GM12875 (cell line): ENCODE measurements around the gene RAB22A.

Source experiments
- H3K4me3 ChIP-seq: one replicate; pipeline ENCODE4 v1.5.1; 2011; ENCODE audit warnings: low read depth, low read length, control low read depth
- TF ChIP-seq, protein P1 (sequence below): IDR thresholded peaks from 2 replicates; pipeline ENCODE4 v1.5.1; 2011; ENCODE audit warnings: low read depth, mild to moderate bottlenecking, control low read depth, inconsistent platforms, low read length, moderate library complexity, borderline replicate concordance; ENCODE audit not compliant: insufficient read depth

Gene RAB22A

DNA sequence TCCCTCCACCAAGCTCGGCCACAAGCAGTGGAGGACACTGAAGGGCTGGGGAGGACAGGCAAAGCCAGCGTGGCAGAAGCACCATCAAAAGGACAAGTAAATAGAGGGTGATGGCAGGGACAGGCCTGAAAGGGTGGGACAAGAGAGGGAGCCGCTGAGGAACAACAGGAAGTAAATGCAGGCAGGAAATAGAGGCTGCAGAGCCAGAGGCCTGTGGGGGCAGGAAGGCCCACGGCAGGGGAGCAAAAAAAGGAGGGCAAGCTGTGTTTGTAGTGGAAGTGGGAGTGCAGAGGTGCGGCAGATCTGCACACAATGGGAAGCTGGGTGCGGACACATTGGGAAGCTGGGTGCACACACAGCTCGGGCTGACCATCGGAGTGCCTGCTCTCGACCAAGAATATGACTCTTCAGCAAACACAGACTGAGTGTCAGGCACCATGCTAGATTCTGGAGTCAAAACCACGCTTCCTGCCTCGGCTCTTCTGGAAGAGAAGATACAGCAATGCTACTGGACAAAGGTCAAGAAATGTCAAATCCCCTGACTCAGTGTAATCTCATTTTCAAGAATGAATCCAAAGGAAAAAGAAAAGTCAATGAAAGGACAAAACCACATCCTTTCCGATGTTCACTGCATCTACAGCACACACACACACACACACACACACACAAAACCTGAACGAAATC, 40.4 kb upstream of the RAB22A start:
- H3K4me3 ChIP-seq, result no peak overlapping the region
- TF ChIP-seq, protein P1, sequence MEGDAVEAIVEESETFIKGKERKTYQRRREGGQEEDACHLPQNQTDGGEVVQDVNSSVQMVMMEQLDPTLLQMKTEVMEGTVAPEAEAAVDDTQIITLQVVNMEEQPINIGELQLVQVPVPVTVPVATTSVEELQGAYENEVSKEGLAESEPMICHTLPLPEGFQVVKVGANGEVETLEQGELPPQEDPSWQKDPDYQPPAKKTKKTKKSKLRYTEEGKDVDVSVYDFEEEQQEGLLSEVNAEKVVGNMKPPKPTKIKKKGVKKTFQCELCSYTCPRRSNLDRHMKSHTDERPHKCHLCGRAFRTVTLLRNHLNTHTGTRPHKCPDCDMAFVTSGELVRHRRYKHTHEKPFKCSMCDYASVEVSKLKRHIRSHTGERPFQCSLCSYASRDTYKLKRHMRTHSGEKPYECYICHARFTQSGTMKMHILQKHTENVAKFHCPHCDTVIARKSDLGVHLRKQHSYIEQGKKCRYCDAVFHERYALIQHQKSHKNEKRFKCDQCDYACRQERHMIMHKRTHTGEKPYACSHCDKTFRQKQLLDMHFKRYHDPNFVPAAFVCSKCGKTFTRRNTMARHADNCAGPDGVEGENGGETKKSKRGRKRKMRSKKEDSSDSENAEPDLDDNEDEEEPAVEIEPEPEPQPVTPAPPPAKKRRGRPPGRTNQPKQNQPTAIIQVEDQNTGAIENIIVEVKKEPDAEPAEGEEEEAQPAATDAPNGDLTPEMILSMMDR, result no peak

DNA sequence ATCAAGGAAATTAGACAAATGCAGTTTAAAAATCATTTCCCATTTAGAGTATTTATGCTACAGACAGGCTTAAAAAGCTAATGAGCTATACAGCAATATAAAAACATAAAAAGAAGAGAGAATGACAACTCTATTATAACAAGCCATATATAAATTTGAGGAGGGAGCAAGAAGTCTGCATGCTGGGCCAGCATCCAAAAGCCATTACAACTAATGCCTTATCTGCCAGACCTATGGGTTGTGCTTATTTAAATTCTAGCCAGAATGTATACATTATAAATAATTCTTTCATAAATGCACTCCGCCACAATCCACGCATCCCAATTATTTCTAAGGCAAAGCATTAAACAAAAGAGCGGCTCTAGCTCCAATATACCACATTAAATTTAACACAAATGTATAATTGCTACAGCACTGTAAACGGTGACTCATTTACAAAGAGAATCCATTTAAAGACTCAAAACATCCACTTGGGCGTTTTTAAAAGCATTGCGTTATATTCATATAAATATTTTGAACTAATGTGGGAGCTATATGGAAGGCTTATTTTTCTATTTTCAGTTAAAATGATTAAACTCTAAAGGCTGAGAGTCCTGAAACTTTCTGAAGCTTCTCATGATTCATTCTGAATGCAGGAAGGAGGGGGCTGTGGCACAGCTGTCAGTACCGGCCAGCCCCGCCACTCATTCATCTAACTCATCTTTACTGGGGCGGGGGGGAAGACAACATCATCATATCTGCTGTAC, 37.7 kb upstream of the RAB22A start:
- TF ChIP-seq, protein P1, result no peak
- H3K4me3 ChIP-seq, result no peak overlapping the region

GRCh38 chr20:58274384-58274783, 35.1 kb upstream of the RAB22A start:
- H3K4me3 ChIP-seq, result no peak overlapping the region

GRCh38 chr20:58277107-58277506, 32.4 kb upstream of the RAB22A start:
- TF ChIP-seq, protein P1, result no peak
- no peak overlapping the region for H3K4me3 ChIP-seq

More at GRCh38 chr20:58274384-58274783, 35.1 kb upstream of the RAB22A start:
- TF ChIP-seq, protein P1, result no peak

GRCh38 chr20:58277578-58278472, 31.7 kb upstream of the RAB22A start:
- H3K4me3 ChIP-seq, result no peak overlapping the region
- TF ChIP-seq, protein P1, result no peak

DNA sequence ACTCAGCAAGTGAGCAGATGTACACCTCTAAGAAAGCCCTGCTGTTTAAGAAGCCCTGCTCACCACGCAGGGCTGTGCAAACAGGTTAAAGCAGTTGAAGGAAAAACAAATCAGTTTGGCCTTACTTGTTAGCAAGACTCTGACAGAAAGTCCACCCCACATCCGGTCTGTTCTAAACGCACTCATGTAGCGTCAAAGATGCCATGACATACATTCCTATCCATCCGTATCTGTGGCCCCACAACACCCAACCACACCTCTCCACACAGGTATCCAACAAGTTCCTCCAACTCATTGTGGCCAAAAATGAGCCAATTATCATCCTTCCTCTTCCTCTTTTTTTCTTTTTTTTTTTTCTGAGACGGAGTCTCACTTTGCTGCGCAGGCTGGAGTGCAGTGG, 22.8 kb upstream of the RAB22A start:
- TF ChIP-seq, protein P1, result no peak
- no peak overlapping the region for H3K4me3 ChIP-seq

- H3K4me3 ChIP-seq, result no peak overlapping the region
- TF ChIP-seq, protein P1, result no peak
Measured at GRCh38 chr20:58287638-58288037, 21.9 kb upstream of the RAB22A start.
